ENCODE data around the gene RCC2.

Gene RCC2

DNA sequence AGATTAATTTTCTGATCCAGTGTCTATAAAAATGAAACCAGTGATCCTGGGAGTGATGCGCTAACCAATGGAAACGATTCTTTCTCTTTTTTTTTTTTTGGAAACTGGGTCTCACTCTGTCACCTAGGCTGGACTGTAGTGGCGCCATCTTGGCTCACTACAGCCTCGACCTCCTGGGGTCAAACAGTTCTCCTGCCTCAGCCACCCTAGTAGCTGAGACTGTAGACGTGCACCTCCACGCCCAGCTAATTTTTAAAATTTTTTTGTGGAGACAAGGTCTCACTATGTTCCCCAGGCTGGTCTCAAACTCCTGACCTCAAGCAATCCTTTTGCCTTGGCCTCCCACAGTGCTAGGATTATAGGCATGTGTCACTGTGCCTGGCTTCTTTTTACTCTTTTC is 3.4 kb upstream of the RCC2 start:
- no peaks in the 10 kb centered on the region for H3K9me3 ChIP-seq (ENCODE audit: severe bottlenecking)
- H3K27me3 ChIP-seq (ENCODE audit: insufficient read depth, poor library complexity, severe bottlenecking) = no peaks in the 10 kb centered on the region
- DNase-seq (ENCODE audit: low spot score) = no peak
- no peak for ATAC-seq (ENCODE audit: low read depth)
- peak overlapping the region; percentile 97 for H3K27ac ChIP-seq (ENCODE audit: poor library complexity, severe bottlenecking)
- TF ChIP-seq, protein P1, sequence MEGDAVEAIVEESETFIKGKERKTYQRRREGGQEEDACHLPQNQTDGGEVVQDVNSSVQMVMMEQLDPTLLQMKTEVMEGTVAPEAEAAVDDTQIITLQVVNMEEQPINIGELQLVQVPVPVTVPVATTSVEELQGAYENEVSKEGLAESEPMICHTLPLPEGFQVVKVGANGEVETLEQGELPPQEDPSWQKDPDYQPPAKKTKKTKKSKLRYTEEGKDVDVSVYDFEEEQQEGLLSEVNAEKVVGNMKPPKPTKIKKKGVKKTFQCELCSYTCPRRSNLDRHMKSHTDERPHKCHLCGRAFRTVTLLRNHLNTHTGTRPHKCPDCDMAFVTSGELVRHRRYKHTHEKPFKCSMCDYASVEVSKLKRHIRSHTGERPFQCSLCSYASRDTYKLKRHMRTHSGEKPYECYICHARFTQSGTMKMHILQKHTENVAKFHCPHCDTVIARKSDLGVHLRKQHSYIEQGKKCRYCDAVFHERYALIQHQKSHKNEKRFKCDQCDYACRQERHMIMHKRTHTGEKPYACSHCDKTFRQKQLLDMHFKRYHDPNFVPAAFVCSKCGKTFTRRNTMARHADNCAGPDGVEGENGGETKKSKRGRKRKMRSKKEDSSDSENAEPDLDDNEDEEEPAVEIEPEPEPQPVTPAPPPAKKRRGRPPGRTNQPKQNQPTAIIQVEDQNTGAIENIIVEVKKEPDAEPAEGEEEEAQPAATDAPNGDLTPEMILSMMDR (IDR thresholded peaks at IDR 0.05; ENCODE audit: poor library complexity, severe bottlenecking) = no peak
- peaks cover 4% of the 10 kb centered on the region; the same call in 1 of the 2 replicates for H3K36me3 ChIP-seq (ENCODE audit: low read depth)
- no peak overlapping the region for H3K4me3 ChIP-seq (ENCODE audit: severe bottlenecking)
- H3K4me1 ChIP-seq (ENCODE audit: insufficient read depth, poor library complexity, severe bottlenecking) = peaks cover 32% of the 10 kb centered on the region

DNA sequence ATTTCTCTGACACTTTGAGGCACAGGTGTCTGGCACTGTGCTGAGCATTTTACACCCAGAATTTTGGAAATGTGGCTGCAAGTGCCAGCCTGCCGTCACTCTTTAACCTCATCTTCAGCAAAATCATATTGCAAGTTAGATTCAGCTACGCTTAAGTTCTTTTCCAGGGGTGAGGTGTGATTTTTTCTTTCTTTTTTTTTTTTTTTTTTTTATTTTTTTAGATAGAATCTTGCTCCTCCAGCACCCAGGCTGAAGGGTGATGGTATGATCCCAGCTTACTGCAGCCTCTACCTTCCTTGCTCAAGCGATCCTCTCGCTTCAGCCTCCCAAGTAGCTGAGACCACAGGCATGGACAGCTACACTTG is 2.5 kb upstream of the RCC2 start:
- no peak for ATAC-seq (ENCODE audit: low read depth)

DNA sequence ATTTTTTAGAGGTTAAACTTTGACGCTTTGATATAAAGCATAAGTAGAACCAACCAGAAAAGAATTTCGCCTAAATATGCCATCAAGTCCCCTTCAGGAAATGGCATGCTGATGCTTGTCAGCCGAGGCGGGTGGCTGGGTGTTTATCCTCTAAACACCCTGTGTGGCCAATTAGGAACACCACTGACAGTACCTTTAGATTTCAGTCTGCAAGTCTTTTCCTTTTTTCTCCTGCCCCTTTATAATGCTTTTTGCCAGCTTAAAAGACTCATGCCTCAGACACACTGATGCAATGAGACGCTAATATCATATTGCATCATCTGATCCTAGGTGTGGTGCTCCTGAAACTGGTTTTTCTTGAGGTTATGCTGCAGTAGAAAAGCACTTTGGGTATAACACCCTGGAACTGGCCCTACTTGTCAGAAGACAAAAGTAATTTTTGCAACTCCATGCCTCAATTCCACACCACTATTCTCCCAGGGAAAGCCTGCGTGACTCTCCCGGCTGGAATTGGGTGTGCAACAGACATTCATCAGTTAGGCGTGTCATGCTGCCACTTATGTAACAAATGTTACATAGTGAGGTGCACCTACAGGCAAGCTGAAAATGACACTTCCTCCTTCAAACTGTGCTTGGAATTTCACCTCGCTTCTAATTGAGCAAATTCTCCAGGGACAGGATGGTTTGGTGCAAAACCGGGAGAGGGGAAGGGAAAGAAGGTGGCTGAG is 2.0 kb upstream of the RCC2 start:
- TF ChIP-seq, protein P1 (IDR thresholded peaks at IDR 0.05; ENCODE audit: poor library complexity, severe bottlenecking) = no peak
- Histone ChIP-seq H3K27me3 (ENCODE audit: insufficient read depth, poor library complexity, severe bottlenecking) (no peaks in the 10 kb centered on the region), H3K4me3 (ENCODE audit: severe bottlenecking) (peak overlapping the region; percentile 92), H3K4me1 (ENCODE audit: insufficient read depth, poor library complexity, severe bottlenecking) (peaks cover 32% of the 10 kb centered on the region), H3K27ac (ENCODE audit: poor library complexity, severe bottlenecking) (peak overlapping the region; percentile 97), H3K9me3 (ENCODE audit: severe bottlenecking) (no peaks in the 10 kb centered on the region), H3K36me3 (ENCODE audit: low read depth) (peaks cover 14% of the 10 kb centered on the region)
- ATAC-seq (ENCODE audit: low read depth) (peak; percentile 37), DNase-seq (ENCODE audit: low spot score) (peak; percentile 79)

More for the DNA sequence above, 2.5 kb upstream of the RCC2 start:
- peaks cover 32% of the 10 kb centered on the region for H3K4me1 ChIP-seq (ENCODE audit: insufficient read depth, poor library complexity, severe bottlenecking)
- H3K9me3 ChIP-seq (ENCODE audit: severe bottlenecking) = no peaks in the 10 kb centered on the region
- H3K27me3 ChIP-seq (ENCODE audit: insufficient read depth, poor library complexity, severe bottlenecking) = no peaks in the 10 kb centered on the region
- H3K4me3 ChIP-seq (ENCODE audit: severe bottlenecking) = no peak overlapping the region
- DNase-seq (ENCODE audit: low spot score) = no peak
- H3K36me3 ChIP-seq (ENCODE audit: low read depth) = peaks cover 8% of the 10 kb centered on the region
- TF ChIP-seq, protein P1 (IDR thresholded peaks at IDR 0.05; ENCODE audit: poor library complexity, severe bottlenecking) = no peak
- H3K27ac ChIP-seq (ENCODE audit: poor library complexity, severe bottlenecking) = peak overlapping the region; percentile 97

DNA sequence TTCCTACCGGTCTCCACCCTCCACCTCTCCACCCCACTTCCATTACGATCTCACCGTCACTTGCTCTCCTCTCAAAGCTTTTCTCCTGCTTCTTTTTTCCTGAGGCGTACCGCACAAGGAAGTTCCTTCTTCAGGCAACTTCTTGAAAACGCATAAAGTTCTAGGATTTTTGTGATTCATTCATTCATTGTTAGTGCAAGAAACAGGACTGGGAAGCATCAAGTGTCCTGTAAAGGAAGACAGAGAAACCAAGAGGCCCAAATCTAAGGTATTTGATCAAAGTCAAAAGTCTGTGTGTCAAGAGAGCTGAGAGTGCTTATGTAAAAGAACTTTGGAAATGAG is 1.3 kb upstream of the RCC2 start:
- no peak for DNase-seq (ENCODE audit: low spot score)
- Histone ChIP-seq H3K4me1 (ENCODE audit: insufficient read depth, poor library complexity, severe bottlenecking) (peaks cover 32% of the 10 kb centered on the region), H3K4me3 (ENCODE audit: severe bottlenecking) (peak overlapping the region; percentile 92), H3K27me3 (ENCODE audit: insufficient read depth, poor library complexity, severe bottlenecking) (no peaks in the 10 kb centered on the region), H3K9me3 (ENCODE audit: severe bottlenecking) (no peaks in the 10 kb centered on the region), H3K27ac (ENCODE audit: poor library complexity, severe bottlenecking) (peak overlapping the region; percentile 97), H3K36me3 (ENCODE audit: low read depth) (peaks cover 20% of the 10 kb centered on the region)
- TF ChIP-seq, protein P1 (IDR thresholded peaks at IDR 0.05; ENCODE audit: poor library complexity, severe bottlenecking) = no peak
- ATAC-seq (ENCODE audit: low read depth) = no peak
